ENCODE results near the gene FYN.

Gene FYN

DNA sequence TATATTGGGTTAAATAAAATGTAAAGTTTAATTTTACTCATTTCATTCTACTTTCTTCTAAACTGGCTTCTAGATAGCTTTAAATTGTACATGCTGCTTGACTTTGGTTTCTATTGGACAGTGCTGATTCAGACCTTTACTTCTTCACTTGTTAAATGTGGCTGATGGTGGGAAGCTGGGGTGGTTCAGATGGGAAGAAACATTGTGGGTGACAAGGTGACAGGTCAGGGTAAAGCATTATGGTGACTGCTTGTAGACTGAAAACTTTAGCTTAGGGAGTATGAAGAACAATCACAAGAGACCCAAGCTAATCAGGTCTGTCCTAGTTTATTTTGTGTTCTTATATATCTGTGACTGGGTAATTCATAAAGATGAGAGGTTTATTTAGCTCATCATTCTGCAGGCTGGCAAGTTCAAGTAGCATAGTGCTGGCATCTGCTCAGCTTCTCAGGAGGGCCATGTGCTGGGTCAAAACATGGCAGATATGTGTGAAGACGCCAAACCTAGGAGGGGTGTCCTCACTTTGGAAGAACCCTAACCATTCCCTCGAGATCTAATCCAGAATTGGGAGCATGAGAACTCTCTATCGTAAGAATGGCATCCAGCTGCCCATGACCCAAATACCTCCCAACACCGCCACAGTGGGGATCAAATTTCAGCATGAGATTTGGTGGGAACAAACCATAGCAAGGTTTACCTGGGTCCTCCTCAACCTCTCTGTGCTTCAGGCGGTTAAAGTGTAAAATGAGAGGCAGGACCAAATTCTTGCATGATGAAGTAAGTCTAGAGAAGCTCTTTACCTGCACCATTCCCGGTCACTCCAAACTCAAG is 102.8 kb downstream of the FYN start:
- H3K4me3 ChIP-seq (ENCODE audit: low read depth in 1 of 2, low read length in 2 of 2) = no peak overlapping the region
- TF ChIP-seq EZH2 (IDR thresholded peaks at IDR 0.05; ENCODE audit: borderline replicate concordance, low read depth, low read length, severe bottlenecking) (no peak), CTCF (IDR thresholded peaks at IDR 0.05; ENCODE audit: borderline replicate concordance, extremely low read depth, low read length, poor library complexity, severe bottlenecking) (no peak)
- DNase-seq (no peak), ATAC-seq (ENCODE audit: insufficient read depth, low read depth) (no peak)
- H3K4me1 ChIP-seq (ENCODE audit: insufficient read depth, low read length) = no peaks in the 10 kb centered on the region
- H3K4me2 ChIP-seq (ENCODE audit: insufficient read depth, low read length) = no peak overlapping the region
- peaks cover 18% of the 10 kb centered on the region; the same call in 1 of the 2 replicates for H4K20me1 ChIP-seq (ENCODE audit: insufficient read depth, low read length)
- no peak overlapping the region for H3K9ac ChIP-seq (ENCODE audit: low read depth, low read length)
- H3K27ac ChIP-seq (ENCODE audit: low read length) = no peak overlapping the region
- H3K27me3 ChIP-seq (ENCODE audit: insufficient read depth, low read length, poor library complexity) = no peaks in the 10 kb centered on the region
- peaks cover 39% of the 10 kb centered on the region for H3K79me2 ChIP-seq (ENCODE audit: insufficient read depth, low read length)
- H2AFZ ChIP-seq (ENCODE audit: low read depth, low read length) = no peak overlapping the region
- H3K36me3 ChIP-seq (ENCODE audit: insufficient read depth, low read length) = peaks cover 15% of the 10 kb centered on the region
- no peaks in the 10 kb centered on the region for H3K9me3 ChIP-seq (ENCODE audit: insufficient read depth, low read length, severe bottlenecking)

- Histone ChIP-seq H3K79me2 (ENCODE audit: insufficient read depth, low read length) (peaks cover 48% of the 10 kb centered on the region), H4K20me1 (ENCODE audit: insufficient read depth, low read length) (peaks cover 18% of the 10 kb centered on the region; the same call in 1 of the 2 replicates), H3K4me2 (ENCODE audit: insufficient read depth, low read length) (no peak overlapping the region), H3K9ac (ENCODE audit: low read depth, low read length) (no peak overlapping the region), H3K27ac (ENCODE audit: low read length) (no peak overlapping the region), H3K36me3 (ENCODE audit: insufficient read depth, low read length) (peaks cover 12% of the 10 kb centered on the region), H2AFZ (ENCODE audit: low read depth, low read length) (no peak overlapping the region), H3K27me3 (ENCODE audit: insufficient read depth, low read length, poor library complexity) (no peaks in the 10 kb centered on the region), H3K4me1 (ENCODE audit: insufficient read depth, low read length) (no peaks in the 10 kb centered on the region), H3K4me3 (ENCODE audit: low read depth in 1 of 2, low read length in 2 of 2) (no peak overlapping the region), H3K9me3 (ENCODE audit: insufficient read depth, low read length, severe bottlenecking) (no peaks in the 10 kb centered on the region)
- TF ChIP-seq CTCF (IDR thresholded peaks at IDR 0.05; ENCODE audit: borderline replicate concordance, extremely low read depth, low read length, poor library complexity, severe bottlenecking) (no peak), EZH2 (IDR thresholded peaks at IDR 0.05; ENCODE audit: borderline replicate concordance, low read depth, low read length, severe bottlenecking) (no peak)
- ATAC-seq (ENCODE audit: insufficient read depth, low read depth) (no peak), DNase-seq (no peak)
These were observed 103.7 kb downstream of the FYN start for GRCh38 chr6:111769365-111770152.

- TF ChIP-seq EZH2 (IDR thresholded peaks at IDR 0.05; ENCODE audit: borderline replicate concordance, low read depth, low read length, severe bottlenecking) (no peak), CTCF (IDR thresholded peaks at IDR 0.05; ENCODE audit: borderline replicate concordance, extremely low read depth, low read length, poor library complexity, severe bottlenecking) (no peak)
- Histone ChIP-seq H3K9me3 (ENCODE audit: insufficient read depth, low read length, severe bottlenecking) (no peaks in the 10 kb centered on the region), H3K4me2 (ENCODE audit: insufficient read depth, low read length) (no peak overlapping the region), H3K9ac (ENCODE audit: low read depth, low read length) (no peak overlapping the region), H3K4me1 (ENCODE audit: insufficient read depth, low read length) (no peaks in the 10 kb centered on the region), H2AFZ (ENCODE audit: low read depth, low read length) (no peak overlapping the region), H3K27me3 (ENCODE audit: insufficient read depth, low read length, poor library complexity) (no peaks in the 10 kb centered on the region), H3K27ac (ENCODE audit: low read length) (no peak overlapping the region), H3K36me3 (ENCODE audit: insufficient read depth, low read length) (peaks cover 12% of the 10 kb centered on the region), H3K4me3 (ENCODE audit: low read depth in 1 of 2, low read length in 2 of 2) (no peak overlapping the region), H4K20me1 (ENCODE audit: insufficient read depth, low read length) (peaks cover 17% of the 10 kb centered on the region; the same call in 1 of the 2 replicates), H3K79me2 (ENCODE audit: insufficient read depth, low read length) (peaks cover 55% of the 10 kb centered on the region)
- ATAC-seq (ENCODE audit: insufficient read depth, low read depth) (no peak), DNase-seq (no peak)
These were observed 104.9 kb downstream of the FYN start for GRCh38 chr6:111768431-111768770.
